GM12875 (cell line): ENCODE data around the gene FOXK1.
A peak's percentile ranks its signal among the peaks of the same experiment; 100 is the strongest.

Source experiments
- H3K4me3 ChIP-seq: one replicate; pipeline ENCODE4 v1.5.1; 2011; ENCODE audit warnings: low read depth, low read length, control low read depth
- TF ChIP-seq, protein P1 (sequence below): IDR thresholded peaks from 2 replicates; pipeline ENCODE4 v1.5.1; 2011; ENCODE audit warnings: low read depth, mild to moderate bottlenecking, control low read depth, inconsistent platforms, low read length, moderate library complexity, borderline replicate concordance; ENCODE audit not compliant: insufficient read depth

Gene FOXK1

DNA sequence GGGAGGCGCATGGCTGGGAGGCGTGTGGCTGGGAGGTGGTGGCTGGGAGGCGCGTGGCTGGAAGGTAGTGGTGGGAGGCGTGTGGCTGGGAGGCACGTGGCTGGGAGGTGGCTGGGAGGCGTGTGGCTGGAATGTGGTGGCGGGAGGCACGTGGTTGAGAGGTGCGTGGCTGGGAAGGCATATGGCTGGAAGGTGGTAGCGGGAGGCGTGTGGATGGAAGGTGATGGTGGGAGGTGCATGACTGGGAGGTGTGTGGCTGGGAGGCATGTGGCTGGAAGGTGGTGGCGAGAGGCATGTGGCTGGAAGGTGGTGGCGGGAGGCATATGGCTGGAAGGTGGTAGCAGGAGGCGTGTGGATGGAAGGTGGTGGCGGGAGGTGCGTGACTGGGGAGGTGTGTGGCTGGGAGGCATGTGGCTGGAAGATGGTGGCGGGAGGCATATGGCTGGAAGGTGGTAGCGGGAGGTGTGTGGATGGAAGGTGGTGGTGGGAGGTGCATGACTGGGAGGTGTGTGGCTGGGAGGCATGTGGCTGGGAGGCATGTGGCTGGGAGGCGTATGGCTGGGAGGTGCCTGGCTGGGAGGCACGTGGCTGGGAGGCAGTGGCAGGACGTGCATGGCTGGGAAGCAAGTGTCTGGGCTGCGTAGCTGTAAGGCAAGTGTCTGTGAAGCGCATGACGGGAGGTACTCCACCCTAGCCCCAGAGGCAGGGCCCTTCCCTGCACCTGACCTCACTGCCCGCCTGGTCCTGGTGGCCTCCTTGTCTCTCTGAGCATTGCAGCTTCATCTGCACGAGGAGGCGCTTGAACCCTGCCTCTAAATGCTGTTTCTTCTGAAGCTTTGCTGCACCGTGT is 35.1 kb downstream of the FOXK1 start:
- H3K4me3 ChIP-seq = no peak overlapping the region
- TF ChIP-seq, protein P1, sequence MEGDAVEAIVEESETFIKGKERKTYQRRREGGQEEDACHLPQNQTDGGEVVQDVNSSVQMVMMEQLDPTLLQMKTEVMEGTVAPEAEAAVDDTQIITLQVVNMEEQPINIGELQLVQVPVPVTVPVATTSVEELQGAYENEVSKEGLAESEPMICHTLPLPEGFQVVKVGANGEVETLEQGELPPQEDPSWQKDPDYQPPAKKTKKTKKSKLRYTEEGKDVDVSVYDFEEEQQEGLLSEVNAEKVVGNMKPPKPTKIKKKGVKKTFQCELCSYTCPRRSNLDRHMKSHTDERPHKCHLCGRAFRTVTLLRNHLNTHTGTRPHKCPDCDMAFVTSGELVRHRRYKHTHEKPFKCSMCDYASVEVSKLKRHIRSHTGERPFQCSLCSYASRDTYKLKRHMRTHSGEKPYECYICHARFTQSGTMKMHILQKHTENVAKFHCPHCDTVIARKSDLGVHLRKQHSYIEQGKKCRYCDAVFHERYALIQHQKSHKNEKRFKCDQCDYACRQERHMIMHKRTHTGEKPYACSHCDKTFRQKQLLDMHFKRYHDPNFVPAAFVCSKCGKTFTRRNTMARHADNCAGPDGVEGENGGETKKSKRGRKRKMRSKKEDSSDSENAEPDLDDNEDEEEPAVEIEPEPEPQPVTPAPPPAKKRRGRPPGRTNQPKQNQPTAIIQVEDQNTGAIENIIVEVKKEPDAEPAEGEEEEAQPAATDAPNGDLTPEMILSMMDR = no peak

DNA sequence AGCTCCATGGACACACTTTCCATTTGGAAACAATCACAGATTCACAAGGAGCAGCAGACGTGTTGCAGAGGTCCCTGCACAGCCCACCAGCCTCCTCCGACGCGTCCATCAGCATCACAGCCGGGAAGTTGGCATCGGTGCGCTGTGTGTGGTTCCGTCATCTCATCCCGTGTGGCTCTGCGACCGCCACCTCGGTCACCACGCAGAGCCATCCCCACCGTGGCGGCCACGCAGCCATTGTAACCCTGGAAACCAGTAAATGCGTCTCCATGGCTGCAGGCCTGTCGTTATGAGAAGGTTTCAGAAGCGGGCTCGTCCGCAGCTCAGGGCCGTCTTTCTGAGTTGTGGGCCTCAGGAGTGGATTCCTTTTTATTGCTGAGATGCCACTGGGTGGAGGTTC is 36.0 kb downstream of the FOXK1 start:
- TF ChIP-seq, protein P1 = no peak
- H3K4me3 ChIP-seq = no peak overlapping the region

DNA sequence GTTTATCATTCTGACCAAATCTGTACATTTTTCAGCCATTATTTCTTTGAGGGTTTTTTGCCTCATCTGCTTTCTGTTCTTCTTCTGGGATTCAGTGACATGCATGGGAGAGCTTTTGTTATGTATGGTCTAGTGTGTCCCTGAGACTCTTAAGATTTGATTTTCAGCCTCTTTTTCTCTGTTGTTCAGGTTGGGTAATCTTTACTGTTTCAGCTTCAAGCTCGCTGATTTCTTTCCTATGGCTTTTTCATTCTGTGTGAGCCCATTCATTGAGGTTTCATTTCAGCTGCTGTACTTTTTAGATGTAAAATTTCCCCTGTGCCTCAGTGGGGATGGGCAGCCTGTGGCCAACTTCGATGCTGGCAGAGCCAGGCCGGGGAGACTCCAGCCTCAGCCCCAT is 38.1 kb downstream of the FOXK1 start:
- no peak overlapping the region for H3K4me3 ChIP-seq
- TF ChIP-seq, protein P1 = no peak

DNA sequence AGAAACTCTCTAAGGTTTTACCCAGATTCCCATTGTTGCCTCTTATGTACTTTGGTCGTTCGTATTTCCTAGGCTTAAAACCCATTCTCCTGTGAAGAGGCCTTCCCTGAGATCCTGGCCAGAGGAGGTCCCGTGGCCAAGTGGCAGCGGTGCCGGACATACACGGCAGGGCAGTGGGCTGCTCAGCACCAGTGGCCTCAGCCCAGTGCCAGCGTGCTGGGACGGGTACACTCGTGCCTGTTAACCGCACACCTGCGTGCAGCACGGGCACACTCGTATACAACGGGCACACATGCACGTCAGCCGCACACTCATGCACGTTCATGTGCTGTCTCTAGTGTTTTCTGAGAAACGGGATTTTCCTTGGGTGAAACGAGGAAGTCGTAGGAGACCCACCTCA is 40.2 kb downstream of the FOXK1 start:
- TF ChIP-seq, protein P1 = no peak

DNA sequence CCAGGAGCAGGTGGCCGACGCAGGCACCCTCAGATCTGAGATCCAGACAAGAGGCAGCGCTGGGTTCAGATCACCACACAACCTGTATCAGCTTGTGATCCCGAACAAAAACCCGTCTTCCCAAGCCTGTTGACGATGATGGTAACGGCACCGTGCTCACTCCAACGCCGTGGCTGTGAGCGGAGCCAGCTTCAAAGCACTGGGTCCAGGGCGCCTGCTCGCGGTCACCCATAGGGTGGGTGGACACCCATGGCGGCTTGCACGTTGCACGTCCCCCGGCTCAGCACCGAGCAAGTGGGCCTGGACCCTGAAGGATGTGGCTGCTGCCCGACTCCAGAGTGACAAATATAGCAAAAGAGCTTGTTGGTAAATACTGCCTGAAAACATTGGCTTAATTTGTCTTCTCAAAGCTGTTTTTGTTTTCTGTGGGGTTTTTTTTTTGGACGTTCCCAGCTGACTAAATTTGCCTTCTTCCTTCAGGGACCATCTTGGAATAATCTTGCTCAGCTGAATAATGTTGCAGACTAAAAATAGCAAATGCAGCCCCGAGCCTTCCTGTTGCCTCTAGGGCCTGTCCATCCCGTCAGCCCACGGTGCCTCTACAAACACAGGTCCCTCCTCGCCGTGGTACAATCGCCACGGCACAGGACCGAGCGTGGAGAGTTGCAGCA is 41.0 kb downstream of the FOXK1 start:
- H3K4me3 ChIP-seq = no peak overlapping the region
- TF ChIP-seq, protein P1 = no peak

More for the DNA sequence above, 40.2 kb downstream of the FOXK1 start:
- no peak overlapping the region for H3K4me3 ChIP-seq

DNA sequence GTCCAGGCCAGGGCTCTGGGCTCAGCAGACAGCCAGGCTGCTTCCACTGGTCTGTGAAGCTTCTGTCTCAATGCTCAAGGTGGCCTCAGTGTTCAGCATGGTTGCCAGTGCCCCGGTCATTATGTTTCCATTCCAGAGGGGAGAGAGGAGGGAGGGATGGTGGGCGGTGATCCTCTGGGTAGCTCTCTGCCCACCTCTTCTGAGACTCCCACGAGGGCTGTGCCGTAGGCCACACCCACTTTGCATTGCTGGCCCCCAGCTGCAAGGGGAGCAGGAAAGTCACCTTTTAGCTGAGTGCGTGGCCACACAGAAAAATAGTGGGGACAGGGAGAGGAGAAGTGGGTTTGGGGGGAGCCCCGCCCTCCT is 42.5 kb downstream of the FOXK1 start:
- TF ChIP-seq, protein P1 = no peak
- peak overlapping the region; percentile 37 for H3K4me3 ChIP-seq
